Upper lobe of left lung (tissue), 6 donors: ENCODE data around the gene PDGFRB. TPM values are rescaled to one million over a fixed set of nuclear protein-coding genes. Genes with fewer than 3 reads are reported as not detected.

Source experiments
- ATAC-seq, 2 donors: fragments of 200-7000 bp; cut with Tn5 transposase; one replicate each; pipeline ENCODE4 v1.9.1; 2022; ENCODE audit warnings: mild to moderate bottlenecking in 2 of 2, moderate library complexity in 2 of 2; ENCODE audit not compliant: low FRiP score in 2 of 2
- DNase-seq, 2 donors: peaks; one replicate each; pipeline ENCODE4 v3.0.0-alpha.2; 2019 to 2020
- H3K27ac ChIP-seq, 4 donors: fragments of 200-600 bp; sonication (generic); one replicate each; pipeline ENCODE4 v1.5.1; 2016 to 2019
- H3K27me3 ChIP-seq, 4 donors: fragments of 200-600 bp; sonication (generic); one replicate each; pipeline ENCODE4 v1.5.1; 2017 to 2019
- H3K36me3 ChIP-seq, 4 donors: fragments of 200-600 bp; sonication (generic); one replicate each; pipeline ENCODE4 v1.5.1; 2016 to 2019
- H3K4me1 ChIP-seq, 4 donors: fragments of 200-600 bp; sonication (generic); one replicate each; pipeline ENCODE4 v1.5.1; 2018 to 2019
- H3K4me3 ChIP-seq, 4 donors: fragments of 200-600 bp; sonication (generic); one replicate each; pipeline ENCODE4 v1.5.1; 2017 to 2019; ENCODE audit warnings: mild to moderate bottlenecking in 2 of 4, moderate library complexity in 1 of 4
- H3K9me3 ChIP-seq, 4 donors: fragments of 200-600 bp; sonication (generic); one replicate each; pipeline ENCODE4 v1.5.1; 2018 to 2019
- CTCF ChIP-seq, 6 experiments: fragments of 450-650 bp in 4 of 6; fragments of 200-600 bp in 2 of 6; sonication (generic) in 2 of 6; IDR thresholded peaks; one replicate each; pipeline ENCODE4 v1.5.1; 2016 to 2019; ENCODE audit warnings: antibody characterized with exemption in 6 of 6
- EP300 ChIP-seq, 4 donors: sonication (generic); formaldehyde crosslinking; IDR thresholded peaks; one replicate each; pipeline ENCODE4 v1.5.1; 2017; ENCODE audit warnings: antibody characterized with exemption in 4 of 4, control low read depth in 2 of 4
- POLR2A ChIP-seq, 4 donors: fragments of 450-650 bp; IDR thresholded peaks; one replicate each; pipeline ENCODE4 v1.5.1; 2016 to 2017; ENCODE audit warnings: antibody characterized with exemption in 4 of 4, mild to moderate bottlenecking in 2 of 4
- POLR2AphosphoS5 ChIP-seq, 2 donors: sonication (generic); formaldehyde crosslinking; IDR thresholded peaks; one replicate each; pipeline ENCODE4 v1.5.1; 2017; ENCODE audit warnings: antibody characterized with exemption in 2 of 2
- WGBS, 2 donors: methylation state at CpG; one replicate each; pipeline ENCODE4 v1.1.5; 2017 to 2018; 5-methylcytosine and 5-hydroxymethylcytosine counted together
- total RNA-seq, 6 donors: library from RNA; depleted of rRNA in 4 of 6; stranded (reverse); fragments of >200 nt in 4 of 6; gene quantifications; one replicate each; pipeline versions ENCODE4 v1.1.0 to v1.2.1, GENCODE V29; 2016 to 2021
- donor health status: DM: no; HTN: no; CAD: no; lungs with moderate emphysema.
- donor health status: DM: no; HTN: yes; CAD: no; lungs with severe emphysema.

The PDGFRB gene
- total RNA-seq, 6 donors from 2014 or later = 26.6 to 155 (median 81.5) TPM

GRCh38 chr5:150144879-150145278, 10.8 kb downstream of the PDGFRB start:
- WGBS, 2 donors = 32 to 33% methylated on average over 4 of the region's 4 CpGs

GRCh38 chr5:150144246-150144801, 11.3 kb downstream of the PDGFRB start:
- ATAC-seq (peak in 1 of 2 donors; percentile 43), DNase-seq (no peak)
- peaks cover 11 to 28% (median 22%) of the 10 kb centered on the region in 4 donors for H3K4me1 ChIP-seq
- no peaks in the 10 kb centered on the region for H3K36me3 ChIP-seq
- WGBS, 2 donors = 61 to 64% methylated on average over 14 of the region's 14 CpGs
- peak overlapping the region in 2 of 4 donors; percentile 15 to 17 for H3K4me3 ChIP-seq
- H3K27me3 ChIP-seq = no peaks in the 10 kb centered on the region
- peak overlapping the region; percentile 72 to 79 (median 77) for H3K27ac ChIP-seq
- TF ChIP-seq EP300 (IDR thresholded peaks at IDR 0.05) = peak in 2 of 4 donors; percentile 2 to 64
- TF ChIP-seq CTCF (IDR thresholded peaks at IDR 0.05) = no peak
- peak in 1 of 4 donors; percentile 7 for TF ChIP-seq POLR2A (IDR thresholded peaks at IDR 0.05)
- TF ChIP-seq POLR2AphosphoS5 (IDR thresholded peaks at IDR 0.05) = peak; percentile 49 to 62
- H3K9me3 ChIP-seq = no peaks in the 10 kb centered on the region

More at GRCh38 chr5:150144879-150145278, 10.8 kb downstream of the PDGFRB start:
- no peak for TF ChIP-seq CTCF (IDR thresholded peaks at IDR 0.05)
- TF ChIP-seq EP300 (IDR thresholded peaks at IDR 0.05) = no peak
- no peak for TF ChIP-seq POLR2A (IDR thresholded peaks at IDR 0.05)
- no peak for TF ChIP-seq POLR2AphosphoS5 (IDR thresholded peaks at IDR 0.05)
- no peaks in the 10 kb centered on the region for H3K27me3 ChIP-seq
- no peak for ATAC-seq
- H3K9me3 ChIP-seq = no peaks in the 10 kb centered on the region
- peak in 1 of 2 donors; percentile 32 for DNase-seq
- H3K36me3 ChIP-seq = no peaks in the 10 kb centered on the region
- H3K4me1 ChIP-seq = peaks cover 11 to 28% (median 20%) of the 10 kb centered on the region in 4 donors
- peak overlapping the region; percentile 72 to 79 (median 77) for H3K27ac ChIP-seq
- no peak overlapping the region for H3K4me3 ChIP-seq

- 73 to 74% methylated on average over 18 to 19 of the region's 20 CpGs for WGBS, 2 donors
- H3K36me3 ChIP-seq = no peaks in the 10 kb centered on the region
- H3K4me1 ChIP-seq = peaks cover 17 to 32% (median 28%) of the 10 kb centered on the region in 4 donors
- H3K4me3 ChIP-seq = peak overlapping the region in 2 of 4 donors; percentile 15 to 17
- DNase-seq (peak in 1 of 2 donors; percentile 41), ATAC-seq (peak; percentile 23 to 87)
- H3K27ac ChIP-seq = peak overlapping the region; percentile 72 to 79 (median 77)
- H3K9me3 ChIP-seq = no peaks in the 10 kb centered on the region
- TF ChIP-seq POLR2AphosphoS5 (IDR thresholded peaks at IDR 0.05) (no peak), POLR2A (IDR thresholded peaks at IDR 0.05) (no peak), EP300 (IDR thresholded peaks at IDR 0.05) (no peak), CTCF (IDR thresholded peaks at IDR 0.05) (no peak)
- H3K27me3 ChIP-seq = no peaks in the 10 kb centered on the region
These were observed 12.0 kb downstream of the PDGFRB start for GRCh38 chr5:150143350-150144245.

- peak; percentile 30 to 81 for ATAC-seq
- 59 to 65% methylated on average over 4 of the region's 4 CpGs for WGBS, 2 donors
- H3K27ac ChIP-seq = peak overlapping the region; percentile 72 to 79 (median 77)
These were observed 12.7 kb downstream of the PDGFRB start for GRCh38 chr5:150142959-150143349.

More at GRCh38 chr5:150142959-150143349, 12.7 kb downstream of the PDGFRB start:
- Histone ChIP-seq H3K9me3 (no peaks in the 10 kb centered on the region), H3K4me1 (peaks cover 22 to 33% (median 32%) of the 10 kb centered on the region in 4 donors), H3K36me3 (no peaks in the 10 kb centered on the region), H3K4me3 (no peak overlapping the region), H3K27me3 (no peaks in the 10 kb centered on the region)
- DNase-seq = peak in 1 of 2 donors; percentile 32
- no peak for TF ChIP-seq CTCF (IDR thresholded peaks at IDR 0.05)
- peak; percentile 13 to 28 for TF ChIP-seq POLR2AphosphoS5 (IDR thresholded peaks at IDR 0.05)
- TF ChIP-seq EP300 (IDR thresholded peaks at IDR 0.05) = peak in 1 of 4 donors; percentile 37
